Measurements from ENCODE around the gene PSMB10. TPM values are rescaled to one million over a fixed set of nuclear protein-coding genes. Genes with fewer than 3 reads are reported as not detected.
"Not testable (repeated sequence)": the region's sequence is repeated elsewhere in the genome, so short reads cannot be mapped to it uniquely, and the experiment has no call there.

Gene PSMB10
- total RNA-seq, 1 donor from 2014 or later: 54.1 TPM

DNA sequence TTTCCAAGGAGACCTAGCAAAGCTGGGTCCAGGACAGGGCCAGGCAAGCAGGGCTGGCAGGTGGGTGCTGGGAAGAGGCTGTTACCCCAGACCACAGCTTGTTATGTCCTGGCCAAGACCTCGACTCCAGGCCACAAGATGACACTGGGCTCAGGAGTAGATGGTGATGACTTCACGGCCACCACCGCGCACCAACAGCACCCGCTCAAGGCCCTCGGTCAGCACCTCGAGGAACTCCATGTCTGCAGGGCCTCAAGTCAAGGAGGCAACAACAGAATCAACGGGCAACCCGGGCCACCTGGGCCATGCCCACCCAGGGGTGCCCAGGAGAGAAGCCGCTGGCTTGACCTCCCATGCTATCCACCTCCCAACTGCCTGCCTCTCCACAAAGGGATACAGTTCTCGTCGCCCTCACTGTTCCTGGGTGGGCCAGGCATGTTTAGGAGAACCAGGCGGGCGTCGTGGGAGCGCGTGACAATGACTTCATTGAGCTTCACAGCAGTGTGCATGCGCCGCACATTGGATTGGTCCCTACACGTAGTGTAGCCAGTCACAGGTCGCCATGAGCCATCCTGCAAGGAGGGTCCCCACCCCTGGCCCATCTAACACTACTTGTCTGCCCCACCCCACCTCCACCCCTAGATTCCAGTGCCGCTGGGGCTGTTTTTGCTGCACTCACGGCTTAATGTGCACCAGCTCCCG lies 8.2 kb upstream of the PSMB10 start:
- intact Hi-C loops (cut with micrococcal nuclease): no loop called here
- no peak for DNase-seq
- no peak for ATAC-seq

DNA sequence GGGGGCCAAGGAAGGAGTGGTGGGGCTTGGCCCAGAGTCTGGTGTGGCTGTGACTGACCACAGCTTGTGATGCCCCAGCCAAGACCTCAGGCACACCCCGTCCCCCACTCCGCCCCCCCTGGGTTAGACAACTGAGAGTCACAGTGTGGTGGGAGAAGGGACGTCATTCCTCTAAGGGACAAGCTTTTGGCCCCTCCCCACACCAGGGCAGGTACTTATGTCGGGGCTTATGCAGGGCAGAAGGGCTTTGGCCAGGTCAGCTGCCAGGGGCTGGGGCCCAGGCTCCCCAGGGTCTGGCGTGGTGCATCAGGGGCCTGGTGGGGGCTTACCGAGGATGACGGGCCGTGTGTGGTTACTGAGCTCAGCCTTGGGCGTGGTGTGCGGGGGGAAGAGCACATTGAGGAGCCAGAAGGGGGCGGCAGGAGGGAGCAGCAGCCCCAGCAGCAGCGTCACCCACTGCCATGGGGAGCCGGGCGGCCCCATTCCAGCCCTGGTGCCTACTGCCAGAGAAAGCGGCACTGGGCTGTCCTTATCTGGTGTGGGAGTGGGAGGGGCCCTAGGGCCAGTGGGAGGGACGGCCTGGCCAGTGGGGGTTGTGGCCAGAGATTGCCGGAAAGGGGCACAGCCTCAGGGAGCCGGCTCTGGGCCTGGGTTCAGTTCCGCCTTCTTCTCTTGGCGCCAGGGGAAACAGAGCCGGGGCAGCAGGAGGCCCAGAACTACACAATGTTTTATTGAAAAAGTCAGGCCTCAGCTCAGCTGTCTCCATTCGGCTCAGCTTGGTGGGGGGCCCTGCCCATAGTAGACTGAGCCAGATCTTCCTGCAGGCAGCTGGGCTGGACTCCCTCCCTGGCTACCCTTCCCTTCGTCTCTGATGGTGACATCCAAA lies 7.2 kb upstream of the PSMB10 start, which contains the start of gene LCAT:
Gene LCAT, minus strand, starts transcription at position 502 of the 886 bp plus-strand sequence. Its CDS starts 19 bp downstream, at position 483.
- intact Hi-C loops (cut with micrococcal nuclease): no loop called here
- ATAC-seq (peak; percentile 62), DNase-seq (peak; percentile 80)

DNA sequence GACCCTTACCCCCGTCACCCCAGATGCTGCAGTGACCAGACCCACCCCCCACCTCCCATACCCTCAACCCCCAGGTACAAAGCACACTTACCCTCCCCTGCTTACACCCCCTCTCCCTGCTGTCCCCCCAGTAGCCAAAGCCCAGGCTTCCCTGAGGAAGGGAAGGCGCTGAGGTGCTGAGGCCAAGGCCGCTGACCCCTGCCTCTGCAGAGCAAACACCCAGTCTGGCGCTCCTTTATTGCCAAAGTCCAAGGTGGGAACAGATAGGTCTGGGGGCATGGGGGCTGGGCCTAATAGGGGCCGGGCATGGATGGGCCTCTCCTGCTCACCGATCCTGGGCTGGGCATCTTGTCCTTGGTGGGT lies 6.6 kb upstream of the PSMB10 start:
- no peak for ATAC-seq
- no peak for DNase-seq
- intact Hi-C loops (cut with micrococcal nuclease): no loop called here

DNA sequence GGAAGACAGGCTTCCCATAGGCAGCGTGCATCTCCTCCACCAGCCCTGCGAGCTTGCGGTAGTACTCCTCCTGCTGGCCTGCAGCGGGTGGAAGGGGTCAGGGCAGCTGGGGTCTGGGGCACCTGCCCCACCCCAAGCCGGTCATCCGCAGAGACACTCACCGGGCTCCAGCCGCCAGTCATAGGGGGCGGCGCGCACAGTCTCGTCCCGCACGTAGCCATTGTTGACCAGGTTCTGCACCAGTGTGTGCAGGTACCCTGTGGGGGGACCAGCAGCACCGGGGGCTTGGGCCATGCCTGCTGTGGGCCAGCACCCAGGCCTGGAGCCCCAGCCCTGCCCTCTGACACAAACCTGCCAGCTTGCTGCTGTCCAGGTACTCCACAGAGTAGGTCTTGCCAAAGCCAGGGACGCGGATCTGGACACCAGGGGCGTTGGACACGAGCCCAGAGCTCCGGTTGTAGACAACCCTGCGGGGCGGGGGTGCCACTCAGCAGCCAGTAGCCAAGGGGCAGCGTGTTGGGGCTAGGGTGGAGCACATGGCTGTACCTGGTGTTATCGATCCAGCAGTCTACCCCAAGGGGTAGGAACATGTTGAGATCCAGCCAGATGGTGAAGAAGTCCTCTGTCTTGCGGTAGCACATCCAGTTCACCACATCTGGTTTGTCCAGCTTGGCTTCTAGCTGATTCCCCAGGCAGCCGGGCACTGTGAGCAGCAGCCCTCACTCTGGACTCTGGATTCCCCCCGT lies 6.0 kb upstream of the PSMB10 start:
- DNase-seq (peak; percentile 76), ATAC-seq (peak; percentile 35)
- intact Hi-C loops (cut with micrococcal nuclease): no loop called here

DNA sequence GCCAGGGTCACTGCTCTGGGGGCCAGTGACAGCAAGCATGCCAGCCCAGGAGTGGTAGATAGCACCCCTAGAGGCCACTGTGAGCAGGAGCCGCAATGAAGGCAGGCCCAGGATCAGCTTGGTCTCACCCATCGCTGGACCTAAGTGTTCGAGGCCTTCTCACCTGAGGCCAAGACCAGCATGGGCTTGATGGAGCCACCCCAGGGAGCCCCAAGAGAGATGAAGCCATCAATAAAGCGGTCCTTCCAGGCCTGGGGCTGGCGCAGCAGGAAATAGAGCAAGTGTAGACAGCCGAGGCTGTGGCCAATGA lies 5.5 kb upstream of the PSMB10 start:
- ATAC-seq: peak; percentile 21

DNA sequence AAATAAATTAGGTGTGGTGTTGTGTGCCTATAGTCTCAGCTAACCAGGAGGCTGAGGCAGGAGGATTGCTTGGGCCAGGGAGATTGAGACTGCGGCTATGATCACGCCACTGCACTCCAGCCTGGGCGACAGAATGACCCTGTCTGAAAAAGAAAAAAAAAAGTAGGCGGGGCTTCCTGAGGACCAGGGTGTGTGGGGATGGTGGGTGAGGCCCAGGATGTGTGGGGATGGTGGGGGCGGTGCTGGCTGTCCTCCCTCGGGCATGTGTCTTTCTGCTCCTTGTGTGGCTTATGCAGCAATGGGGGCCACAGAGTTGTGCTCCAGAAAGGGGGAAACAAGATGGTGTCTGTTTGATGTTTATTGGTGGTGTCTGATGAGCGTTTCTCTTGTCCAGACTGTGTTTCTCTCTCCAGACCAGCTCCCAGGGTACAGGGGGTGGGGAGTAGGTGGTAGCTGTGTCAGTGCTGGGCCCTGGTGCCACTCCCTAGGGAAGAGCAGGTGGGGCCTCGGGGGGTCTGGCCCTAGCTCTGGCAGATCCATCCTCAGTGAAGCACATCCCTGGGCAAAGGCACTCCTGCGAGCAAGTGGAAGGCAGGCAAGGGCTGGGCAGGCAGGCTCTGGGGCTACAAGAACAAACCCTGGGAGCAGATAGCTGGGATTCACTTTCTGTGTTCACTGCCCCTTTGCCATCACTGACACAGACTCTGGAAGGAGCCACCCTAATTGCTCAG lies 5.0 kb upstream of the PSMB10 start:
- intact Hi-C loops (cut with micrococcal nuclease): no loop called here
- ATAC-seq (no peak), DNase-seq (no peak)

More for the DNA sequence above, 5.5 kb upstream of the PSMB10 start:
- intact Hi-C loops (cut with micrococcal nuclease): no loop called here
- no peak for DNase-seq

DNA sequence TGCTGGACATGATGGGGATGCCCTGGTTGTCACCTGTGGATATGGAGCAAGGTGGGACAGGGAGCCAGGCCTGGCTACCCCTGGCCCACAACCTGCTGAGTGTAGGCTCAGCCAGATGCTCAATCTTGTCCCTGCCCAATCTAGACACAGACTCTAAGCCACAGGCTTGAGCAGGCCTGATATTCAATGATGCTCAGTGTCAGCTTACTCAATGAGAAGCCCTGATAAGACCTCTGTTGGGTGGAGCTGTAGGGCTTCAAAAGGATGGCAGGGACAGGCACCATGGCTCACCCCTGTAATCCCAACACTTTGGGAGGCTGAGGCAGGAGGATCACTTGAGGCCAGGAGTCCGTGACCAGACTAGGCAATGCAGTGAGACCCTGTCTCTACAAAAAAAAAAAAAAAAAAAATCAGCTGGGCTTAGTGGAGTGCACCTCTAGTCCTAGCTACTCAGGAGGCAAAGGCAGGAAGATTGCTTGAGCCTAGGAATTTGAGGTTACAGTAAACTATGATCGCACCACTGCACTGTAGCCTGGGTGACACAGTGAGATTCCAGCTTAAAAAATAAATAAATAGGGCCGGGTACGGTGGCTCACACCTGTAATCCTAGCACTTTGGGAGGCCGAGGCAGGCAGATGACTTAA lies 3.9 kb upstream of the PSMB10 start:
- DNase-seq (no peak), ATAC-seq (no peak)
- intact Hi-C loops (cut with micrococcal nuclease): no loop called here

DNA sequence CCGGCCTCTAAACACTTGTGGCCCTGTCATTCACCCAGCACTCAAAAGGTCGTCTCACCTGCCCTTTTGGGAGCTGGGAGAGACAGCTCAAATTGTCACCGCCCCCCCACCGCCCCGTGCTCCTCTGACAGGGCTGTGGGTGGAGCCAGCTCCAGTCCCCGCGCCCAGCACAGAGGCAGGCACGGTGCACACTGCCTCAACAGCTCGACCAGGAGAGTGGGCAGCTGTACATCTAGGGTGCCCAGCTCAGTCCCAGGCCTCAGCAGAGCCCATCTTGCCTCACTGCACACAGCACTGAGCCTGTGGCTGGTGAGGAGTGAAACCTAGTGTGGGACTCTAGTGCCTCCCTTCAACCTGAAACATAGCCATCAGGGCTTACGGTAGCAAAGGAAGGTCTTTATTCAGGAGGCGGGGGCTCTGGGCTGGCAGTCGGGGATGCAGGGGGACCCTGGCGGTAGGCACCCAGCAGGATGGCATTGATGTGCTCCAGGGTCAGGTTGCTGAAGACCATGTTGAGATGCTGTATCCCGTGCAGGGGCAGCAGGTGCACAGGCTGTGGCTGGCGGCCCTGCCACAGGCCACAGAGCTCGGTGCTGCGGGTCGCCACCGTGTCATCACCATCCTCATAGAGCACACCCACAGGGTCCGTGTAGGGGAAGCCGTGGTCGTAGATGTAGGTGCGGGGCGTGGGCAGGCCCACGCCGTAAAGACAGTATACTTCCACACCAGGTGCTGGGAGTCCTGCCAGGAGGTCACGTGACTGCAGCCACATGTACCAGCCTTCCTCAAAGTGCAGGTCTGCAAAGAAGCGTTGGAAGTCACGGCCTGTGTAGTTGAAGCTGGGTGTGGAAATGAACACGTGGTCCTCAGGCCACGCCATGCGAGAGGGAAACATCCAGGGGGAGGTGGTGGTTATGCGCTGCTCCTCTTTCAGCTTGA lies 3.1 kb upstream of the PSMB10 start:
- ATAC-seq: no peak
- intact Hi-C loops (cut with micrococcal nuclease): no loop called here
- DNase-seq: peak; percentile 80

DNA sequence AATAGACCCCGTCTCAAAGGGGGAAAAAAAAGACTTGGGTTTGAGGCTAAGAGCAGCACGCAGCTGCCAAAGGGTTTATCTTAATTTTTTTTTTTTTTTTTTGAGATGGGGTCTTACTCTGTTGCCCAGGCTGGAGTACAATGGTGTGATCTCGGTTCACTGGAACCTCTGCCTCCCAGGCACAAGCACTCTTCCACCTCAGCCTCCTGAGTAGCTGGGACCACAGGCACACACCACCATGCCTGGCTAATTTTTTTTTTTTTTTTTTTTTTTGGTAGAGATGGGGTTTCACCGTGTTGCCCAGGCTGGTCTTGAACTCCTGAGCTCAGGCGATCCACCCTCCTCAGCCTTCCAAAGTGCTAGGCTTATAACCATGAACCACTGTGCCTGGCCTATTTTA lies 1.1 kb upstream of the PSMB10 start:
- ATAC-seq; intact Hi-C loops (cut with micrococcal nuclease); DNase-seq: not testable (repeated sequence)

DNA sequence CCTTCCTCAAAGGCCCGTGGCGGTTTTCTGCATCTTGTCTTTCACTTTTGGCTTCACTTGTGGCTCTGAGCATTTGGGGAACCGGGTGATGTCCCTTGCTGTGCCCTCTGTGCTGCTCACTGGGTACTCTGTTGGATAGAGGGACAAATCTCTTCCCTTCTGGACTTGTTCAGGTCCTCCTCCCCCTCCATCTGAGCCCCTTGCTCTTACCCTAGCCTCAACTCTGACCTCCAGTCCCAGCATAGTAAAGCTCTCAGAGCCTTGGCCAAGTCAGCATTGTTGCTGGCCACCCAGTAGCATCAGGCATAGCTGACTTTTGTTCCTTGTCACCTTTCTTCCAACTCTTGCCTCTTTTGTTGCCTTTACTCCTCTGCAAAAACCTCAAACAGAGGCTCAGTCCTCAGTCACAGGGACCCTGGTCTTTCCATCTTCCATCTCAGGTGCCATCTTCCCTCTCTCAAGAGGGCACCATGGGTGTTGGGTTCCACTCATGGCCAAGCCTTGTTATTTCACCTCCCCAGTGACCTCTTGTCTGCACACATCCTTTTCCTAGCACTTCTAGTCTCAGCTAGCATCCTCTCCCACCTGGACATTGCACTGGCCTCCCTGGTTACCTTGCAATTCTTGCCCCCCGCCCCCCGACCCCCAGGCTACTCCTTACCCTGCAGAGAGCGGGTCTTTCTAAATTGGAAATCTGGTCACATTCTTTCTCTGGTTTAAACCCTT lies 393 bp upstream of the PSMB10 start:
- DNase-seq: no peak
- no peak for ATAC-seq
- intact Hi-C loops (cut with micrococcal nuclease): no loop called here

DNA sequence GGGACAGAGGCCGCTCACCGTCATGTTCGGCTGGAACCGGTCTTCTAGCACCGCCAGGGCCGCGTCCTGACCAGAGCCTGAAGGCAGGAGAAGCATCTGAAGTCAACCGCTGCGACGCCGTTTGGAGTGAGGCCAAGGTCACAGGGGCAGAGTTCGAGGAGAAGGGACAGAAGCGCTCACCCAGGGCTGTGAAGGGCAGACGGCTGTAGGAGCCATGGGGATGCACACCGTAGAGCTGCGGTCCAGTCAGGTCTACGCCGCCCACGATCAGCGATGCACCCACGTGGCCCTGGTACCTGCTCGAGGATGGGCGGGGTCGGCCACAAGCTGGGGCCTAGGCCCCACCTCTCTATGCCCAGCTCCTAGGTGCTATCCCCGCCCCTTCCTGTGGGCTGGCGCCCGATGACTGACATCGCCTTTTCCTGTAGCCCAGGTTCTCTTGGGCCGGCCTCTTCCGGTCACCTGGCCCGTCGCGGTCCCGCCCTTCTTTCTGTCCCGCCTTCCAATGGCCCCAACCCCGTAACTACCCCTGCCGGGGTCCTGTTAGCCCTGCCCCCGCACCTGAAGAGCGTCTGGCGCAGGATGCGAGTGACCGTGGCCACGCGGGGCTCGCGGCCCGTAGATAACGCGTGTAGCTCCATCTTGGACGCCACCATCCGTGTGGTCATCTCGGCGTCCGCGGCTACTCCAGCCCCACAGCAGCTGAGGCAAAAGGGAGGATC lies 1.1 kb downstream of the PSMB10 start:
- ATAC-seq (peak; percentile 91), DNase-seq (peak; percentile 96)
- intact Hi-C loops (cut with micrococcal nuclease): no loop called here

DNA sequence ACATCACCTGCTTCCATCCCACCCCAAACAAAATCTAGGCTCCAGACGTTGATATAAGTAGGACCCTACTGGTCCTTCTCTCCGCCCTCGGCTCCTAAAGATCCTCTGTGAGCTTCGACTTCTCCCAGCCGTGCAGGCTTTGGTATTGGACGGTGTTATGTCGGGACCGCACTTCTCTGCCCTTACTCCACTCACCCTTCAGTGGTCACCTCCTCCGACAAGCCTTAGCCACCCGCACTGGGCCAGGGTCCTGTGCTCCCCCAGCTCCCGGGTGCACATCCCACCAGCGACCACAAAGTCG lies 1.6 kb downstream of the PSMB10 start:
- ATAC-seq (peak; percentile 6), DNase-seq (no peak)
- intact Hi-C loops (cut with micrococcal nuclease): no loop called here

DNA sequence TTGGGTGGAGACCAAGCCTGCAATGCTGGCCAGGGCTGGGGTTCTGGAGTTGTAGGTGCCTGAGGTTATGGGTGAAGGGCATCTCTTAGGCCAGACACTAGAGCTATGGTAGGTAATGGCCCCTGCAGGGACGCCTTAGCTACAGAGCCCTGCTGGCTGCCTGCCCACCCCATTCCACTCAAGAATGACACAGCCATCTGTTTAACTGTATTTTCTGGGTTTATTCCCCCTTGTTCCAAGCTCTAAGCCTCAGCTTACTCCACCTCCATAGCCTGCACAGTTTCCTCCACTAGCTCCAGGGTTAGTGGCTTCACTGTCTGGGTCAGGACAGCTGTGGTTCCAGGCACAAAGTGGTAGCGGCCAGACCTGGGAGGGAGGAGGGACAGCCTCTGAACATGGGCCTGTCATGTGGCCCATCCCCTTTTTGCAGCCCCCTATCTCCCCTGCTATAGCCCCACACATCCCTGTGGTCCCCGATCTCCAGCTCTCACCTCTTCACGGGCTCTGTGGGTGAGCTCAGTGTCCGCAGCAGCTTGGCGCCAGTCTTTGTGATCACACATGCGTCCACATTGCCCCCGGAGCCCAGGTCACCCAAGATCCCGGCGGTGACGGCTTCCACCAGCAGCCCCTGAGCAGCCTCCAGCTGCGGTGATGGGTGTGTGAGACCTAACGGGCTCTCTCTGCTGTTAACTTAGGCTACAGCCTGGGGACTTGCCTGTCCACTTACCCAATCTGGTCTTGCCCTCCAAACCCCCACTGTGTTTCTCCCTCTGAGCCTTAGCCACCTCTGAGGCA lies 2.1 kb downstream of the PSMB10 start:
- DNase-seq (no peak), ATAC-seq (peak; percentile 0)
- intact Hi-C loops (cut with micrococcal nuclease): no loop called here

DNA sequence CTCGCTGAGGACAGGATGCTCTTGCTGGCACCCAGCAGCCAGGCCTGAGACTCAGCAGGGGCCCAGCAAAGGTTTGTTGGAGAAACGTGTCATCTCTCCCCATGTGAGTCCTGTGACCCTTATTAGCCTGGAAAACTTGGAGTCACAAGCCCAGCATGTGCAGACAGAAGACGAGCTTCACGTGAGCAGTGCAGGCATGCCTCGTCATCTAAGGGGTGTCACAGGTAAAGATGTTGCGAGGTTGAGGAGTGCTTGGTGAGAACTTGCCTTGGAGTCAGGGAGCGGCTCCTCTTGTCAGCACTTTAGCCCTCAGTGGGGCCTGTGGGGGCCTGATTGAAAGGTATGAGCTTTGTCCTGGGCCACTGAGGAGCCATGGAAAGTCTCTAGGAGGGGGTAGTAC lies 2.8 kb downstream of the PSMB10 start:
- intact Hi-C loops (cut with micrococcal nuclease): no loop called here
- DNase-seq (no peak), ATAC-seq (no peak)

DNA sequence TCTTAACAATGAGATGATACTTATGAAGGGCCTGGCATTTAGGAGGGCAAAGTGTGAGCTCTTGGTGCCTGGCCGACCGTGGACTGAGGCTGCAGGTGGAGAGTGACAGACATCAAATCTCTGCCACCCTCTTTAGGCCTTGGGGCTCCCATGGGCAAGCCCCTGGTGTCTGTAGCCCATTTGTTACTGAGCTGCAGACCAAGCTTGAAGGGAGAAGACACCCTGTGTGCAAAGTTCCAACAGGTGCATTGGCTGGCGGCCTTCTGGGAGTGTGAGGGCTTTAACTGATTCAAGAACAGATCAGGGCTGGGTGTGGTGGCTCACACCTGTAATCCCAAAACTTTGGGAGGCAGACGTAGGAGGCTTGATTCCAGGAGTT lies 4.2 kb downstream of the PSMB10 start:
- intact Hi-C loops (cut with micrococcal nuclease): no loop called here
- no peak for DNase-seq

More for the DNA sequence above, 4.2 kb downstream of the PSMB10 start:
- no peak for ATAC-seq
